HTR-8/SVneo (cell line): Measurements from ENCODE around the gene LRMDA.

Experiments
- DNase-seq: peaks from one replicate; pipeline ENCODE4 v3.0.0; 2011; ENCODE audit warnings: low spot score, mixed read lengths; ENCODE audit not compliant: insufficient read length
- FAIRE-seq: peaks from 2 replicates; lab custom pipeline; 2011; peaks lifted over from hg19 to GRCh38; lab: Jason Lieb, UNC

The LRMDA gene

DNA sequence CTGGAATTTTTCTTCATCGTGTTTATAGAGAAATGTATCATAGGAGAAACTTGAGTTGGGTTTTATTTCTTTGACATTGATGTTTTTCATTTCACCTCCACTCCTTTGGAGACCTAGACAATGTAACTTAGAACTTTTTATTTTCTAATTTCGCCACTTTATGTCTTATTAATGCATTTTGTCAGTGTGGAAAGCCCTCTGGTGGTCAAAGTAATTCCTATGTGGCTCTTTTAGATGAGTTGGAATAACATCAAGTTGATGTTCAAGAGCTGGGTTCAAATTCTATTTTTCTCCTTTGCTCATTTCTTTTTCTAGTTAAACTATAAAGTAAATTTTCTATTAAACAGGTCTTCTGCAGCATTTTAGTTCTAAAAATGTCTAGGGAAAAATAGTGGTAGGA, 478.6 kb downstream of the LRMDA start:
- FAIRE-seq (no peak), DNase-seq (no peak)

DNA sequence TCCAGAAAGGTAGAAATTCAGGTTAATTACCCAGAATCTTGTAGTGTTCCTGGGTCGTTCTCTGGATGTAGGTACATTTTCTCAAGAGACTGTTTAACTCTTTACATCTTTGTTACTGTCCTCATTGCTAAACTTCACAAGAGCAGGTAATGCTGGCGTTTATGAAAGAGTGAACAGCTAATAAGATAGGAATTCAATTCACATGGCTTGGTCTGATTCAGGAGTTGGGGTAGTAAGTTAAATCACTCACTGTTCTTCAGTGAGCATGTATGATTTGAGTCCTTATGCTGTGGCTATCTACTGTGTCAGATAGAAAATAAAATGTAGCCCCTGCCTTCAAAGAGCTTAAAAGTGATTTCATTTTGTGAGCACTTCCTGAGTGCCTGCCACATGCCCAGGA, 480.0 kb downstream of the LRMDA start:
- FAIRE-seq (no peak), DNase-seq (no peak)

GRCh38 chr10:75916906-75917305, 485.5 kb downstream of the LRMDA start:
- no peak for DNase-seq
- FAIRE-seq, result no peak

DNA sequence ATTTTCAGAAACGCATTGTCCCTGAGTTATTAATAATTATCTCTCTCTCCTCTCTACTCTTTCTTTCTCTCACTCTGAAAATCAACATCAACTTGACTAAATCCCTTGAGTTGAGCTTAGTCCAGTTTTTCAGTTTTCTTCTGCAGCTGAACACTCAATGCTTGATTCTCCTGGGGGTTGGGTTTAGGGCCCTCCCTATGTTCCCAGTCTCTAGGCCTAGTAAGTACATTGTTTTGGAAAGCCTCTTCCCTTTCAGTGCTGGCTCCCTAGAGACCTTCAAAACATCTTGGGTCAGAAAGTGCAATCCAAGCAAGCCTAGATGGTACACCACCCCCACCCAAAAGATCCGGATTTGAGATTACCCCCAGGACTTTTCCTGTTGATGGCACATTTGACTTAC, 488.5 kb downstream of the LRMDA start:
- no peak for DNase-seq
- FAIRE-seq, result no peak

DNA sequence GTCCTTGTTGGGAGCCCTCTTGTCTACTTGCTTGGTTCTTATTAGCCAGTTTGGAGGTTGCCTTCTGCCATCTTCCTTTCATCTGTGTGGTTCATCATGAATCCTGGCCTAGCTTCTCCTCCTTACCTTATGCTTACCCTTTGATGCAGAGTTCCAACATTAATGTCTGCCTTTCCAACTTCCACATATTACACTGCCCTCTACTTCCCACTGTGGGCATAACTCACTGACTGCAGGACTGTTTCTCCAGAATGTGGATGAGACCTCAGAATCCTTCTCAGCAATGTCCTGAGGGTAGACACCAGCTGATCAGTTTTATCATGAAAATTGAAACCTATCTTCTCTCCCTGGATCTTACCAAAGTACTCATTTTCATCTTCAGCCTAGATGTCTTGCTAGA, 491.0 kb downstream of the LRMDA start:
- no peak for FAIRE-seq
- DNase-seq, result no peak

- FAIRE-seq, result no peak
These were observed 493.0 kb downstream of the LRMDA start for GRCh38 chr10:75924309-75924902.

DNA sequence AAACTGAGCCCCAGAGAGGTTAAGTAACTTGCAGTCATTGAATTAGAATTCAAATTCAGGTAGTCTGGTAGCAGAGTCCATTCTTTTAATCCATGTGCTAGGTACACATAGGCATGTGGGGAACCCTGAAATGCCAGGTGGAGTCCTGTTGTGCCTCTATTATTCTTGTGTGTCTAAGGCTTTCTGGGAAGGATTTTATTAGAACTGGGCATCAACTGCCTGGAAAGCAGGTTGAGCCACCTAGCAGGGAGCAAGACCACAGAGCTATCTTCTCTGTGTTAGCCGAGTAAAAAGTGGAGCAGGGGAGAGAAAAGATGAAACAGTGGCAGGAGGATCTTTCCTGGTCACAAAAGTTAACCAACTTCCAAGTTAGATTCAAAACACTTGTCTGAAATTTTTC, 494.6 kb downstream of the LRMDA start:
- FAIRE-seq, result no peak
- DNase-seq, result no peak

More at GRCh38 chr10:75924309-75924902, 493.0 kb downstream of the LRMDA start:
- DNase-seq, result no peak

DNA sequence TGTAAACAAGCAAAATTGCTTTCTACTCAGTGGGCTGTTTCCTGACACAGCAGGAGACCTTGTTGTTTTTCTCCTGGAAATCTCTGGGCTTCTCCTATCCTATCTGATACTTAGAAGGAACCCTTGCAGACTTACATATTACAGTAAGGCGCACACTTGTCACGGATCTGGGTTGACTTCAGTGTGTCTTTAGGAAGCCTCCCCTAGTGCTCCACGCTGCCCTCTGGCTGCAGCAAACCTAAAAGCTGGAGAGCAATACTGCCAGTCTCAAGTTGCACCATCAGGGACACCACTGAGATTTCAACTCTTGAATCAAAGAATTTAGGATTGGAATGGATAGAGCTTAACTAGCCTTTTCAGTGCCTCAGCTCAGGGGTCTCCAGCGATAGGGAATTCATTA, 495.3 kb downstream of the LRMDA start:
- FAIRE-seq (no peak), DNase-seq (no peak)

GRCh38 chr10:75928231-75928630, 496.8 kb downstream of the LRMDA start:
- FAIRE-seq (no peak), DNase-seq (no peak)

DNA sequence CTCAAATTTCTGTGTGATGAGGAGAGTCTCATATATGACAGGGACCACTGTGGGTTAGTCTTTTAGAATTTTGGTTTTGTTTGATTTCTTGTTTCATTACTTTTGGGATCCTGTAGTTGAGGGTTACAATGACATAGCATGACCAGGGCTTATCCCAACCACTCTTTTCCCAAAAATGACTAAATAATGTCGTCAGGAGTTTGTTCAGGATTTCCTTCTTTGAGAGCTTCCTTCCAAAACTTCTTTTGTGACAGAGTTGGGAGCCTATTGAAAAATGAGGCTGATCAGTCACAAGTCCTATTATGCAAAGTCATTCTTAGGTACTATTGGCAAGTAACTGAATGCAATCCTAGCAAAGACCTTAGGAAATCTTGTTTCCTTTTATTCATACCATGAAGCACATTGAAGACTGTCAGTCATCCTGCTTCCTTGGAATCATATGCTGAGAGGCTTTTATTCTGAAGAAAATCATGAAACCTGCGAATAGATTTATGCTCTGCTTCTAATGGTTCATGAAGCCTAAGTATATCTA, 498.3 kb downstream of the LRMDA start:
- FAIRE-seq (no peak), DNase-seq (no peak)

DNA sequence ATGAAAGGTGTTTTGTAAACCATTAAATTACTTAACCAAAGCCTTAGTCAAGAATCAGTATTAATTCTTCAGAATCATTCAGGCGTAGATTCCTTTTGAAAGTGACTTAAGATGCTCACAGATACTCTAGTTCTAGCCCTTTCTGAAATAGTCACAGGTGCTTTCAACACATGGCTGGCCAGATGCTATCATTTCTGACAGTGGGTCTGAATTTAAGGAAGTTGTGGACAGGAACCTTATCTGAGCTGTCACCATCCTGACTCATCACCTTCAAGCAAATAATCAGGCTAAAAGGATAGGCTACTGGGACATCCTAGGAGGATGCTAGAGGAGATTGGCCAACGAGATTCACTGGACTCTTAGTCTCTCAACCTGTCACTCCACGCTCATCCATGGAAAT, 501.5 kb downstream of the LRMDA start:
- DNase-seq (no peak), FAIRE-seq (no peak)

- DNase-seq (no peak), FAIRE-seq (no peak)
These were observed 503.8 kb downstream of the LRMDA start for GRCh38 chr10:75935240-75935639.

DNA sequence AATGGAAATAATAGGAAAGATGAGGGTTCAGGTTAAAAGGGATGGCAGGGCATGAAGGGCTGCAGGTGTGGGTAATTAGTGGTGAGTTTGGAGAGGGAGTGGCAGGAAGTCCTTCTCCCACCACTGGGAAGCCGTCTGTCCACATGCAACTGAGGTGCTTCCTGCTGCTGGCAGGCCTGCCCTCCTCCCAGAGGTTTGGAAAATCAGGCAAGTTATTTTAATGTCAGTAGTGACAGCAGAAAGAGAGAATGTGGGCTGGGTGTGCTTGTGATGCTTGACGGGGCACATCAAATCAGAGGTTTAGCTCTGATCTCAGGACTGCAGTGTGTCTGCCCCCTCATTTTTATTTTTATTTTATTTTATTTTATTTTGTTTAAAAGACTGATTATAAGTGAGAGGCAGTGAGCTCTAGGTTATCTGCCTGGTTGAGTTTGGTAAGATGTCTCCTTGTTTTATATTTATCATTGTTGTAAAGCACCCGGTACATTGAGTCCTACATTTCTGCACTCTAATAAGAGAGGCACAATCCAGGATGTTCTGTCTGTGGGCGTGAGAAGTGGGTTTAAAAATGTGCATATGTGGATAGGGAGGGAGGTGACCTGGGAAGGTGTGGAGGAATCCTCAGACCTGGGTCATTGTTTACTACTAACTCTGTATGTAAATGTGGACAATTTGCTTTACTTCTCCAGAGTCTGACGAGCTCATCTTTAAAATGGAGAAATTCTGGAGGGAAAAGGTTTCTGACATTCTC, 504.4 kb downstream of the LRMDA start:
- no peak for DNase-seq
- FAIRE-seq, result no peak

GRCh38 chr10:75936841-75937240, 505.4 kb downstream of the LRMDA start:
- DNase-seq (no peak), FAIRE-seq (no peak)

DNA sequence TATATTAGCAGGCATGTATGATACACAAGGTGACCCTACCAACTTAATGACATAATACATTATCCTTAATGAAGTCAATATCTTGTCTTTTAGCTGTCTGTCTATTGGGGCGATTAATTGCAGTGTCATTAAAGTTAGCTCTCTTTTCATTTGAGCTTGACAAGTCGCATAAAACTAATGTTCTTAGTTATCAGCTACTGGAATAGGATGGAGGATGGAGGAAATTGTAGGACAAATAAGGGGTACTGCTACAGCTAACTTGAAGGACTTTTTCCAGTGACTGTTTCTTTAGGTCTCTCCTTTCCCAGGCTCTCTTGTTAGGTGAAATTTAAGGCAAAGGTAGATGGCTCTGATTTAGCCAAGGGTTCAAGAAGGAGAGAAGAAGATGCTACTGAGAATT, 506.4 kb downstream of the LRMDA start:
- DNase-seq (no peak), FAIRE-seq (no peak)

DNA sequence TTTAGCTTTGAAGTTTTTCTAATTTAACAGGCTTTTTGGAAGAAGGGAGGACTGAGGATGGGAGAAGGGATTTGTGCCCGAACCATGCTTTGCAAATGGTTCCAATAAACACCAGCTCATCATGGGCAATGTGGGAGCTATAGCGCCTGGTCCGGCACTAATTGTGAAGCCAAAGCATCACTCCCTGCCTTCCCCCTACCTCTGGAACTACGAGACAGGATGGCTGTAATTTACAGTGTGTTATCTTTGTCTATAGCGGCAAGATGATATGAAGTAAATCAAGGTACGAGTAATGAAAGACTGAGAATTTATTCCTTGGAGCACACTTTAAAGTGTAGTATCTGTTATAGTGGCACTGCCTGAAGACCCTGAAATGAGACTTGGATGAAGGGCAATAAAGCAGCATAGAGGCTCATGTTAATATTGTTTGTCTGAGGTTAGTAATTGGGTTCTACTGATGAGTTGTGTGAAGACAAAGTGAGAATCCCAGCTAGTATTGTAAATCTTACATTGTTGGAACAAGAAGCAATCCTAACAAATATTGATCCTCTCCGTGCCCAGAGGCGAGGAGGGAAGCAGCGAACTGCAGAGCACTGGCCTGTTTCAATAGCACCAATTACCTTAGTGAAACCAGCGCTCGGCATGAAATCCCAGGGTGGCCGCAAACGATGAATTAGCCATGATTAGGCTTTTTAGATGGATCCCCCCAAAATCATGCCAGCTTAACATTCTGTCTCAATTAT, 507.1 kb downstream of the LRMDA start:
- FAIRE-seq, result no peak

GRCh38 chr10:75939541-75939940, 508.1 kb downstream of the LRMDA start:
- DNase-seq (no peak), FAIRE-seq (no peak)

More for the DNA sequence above, 507.1 kb downstream of the LRMDA start:
- DNase-seq, result no peak

GRCh38 chr10:75940742-75941141, 509.3 kb downstream of the LRMDA start:
- DNase-seq (no peak), FAIRE-seq (no peak)

DNA sequence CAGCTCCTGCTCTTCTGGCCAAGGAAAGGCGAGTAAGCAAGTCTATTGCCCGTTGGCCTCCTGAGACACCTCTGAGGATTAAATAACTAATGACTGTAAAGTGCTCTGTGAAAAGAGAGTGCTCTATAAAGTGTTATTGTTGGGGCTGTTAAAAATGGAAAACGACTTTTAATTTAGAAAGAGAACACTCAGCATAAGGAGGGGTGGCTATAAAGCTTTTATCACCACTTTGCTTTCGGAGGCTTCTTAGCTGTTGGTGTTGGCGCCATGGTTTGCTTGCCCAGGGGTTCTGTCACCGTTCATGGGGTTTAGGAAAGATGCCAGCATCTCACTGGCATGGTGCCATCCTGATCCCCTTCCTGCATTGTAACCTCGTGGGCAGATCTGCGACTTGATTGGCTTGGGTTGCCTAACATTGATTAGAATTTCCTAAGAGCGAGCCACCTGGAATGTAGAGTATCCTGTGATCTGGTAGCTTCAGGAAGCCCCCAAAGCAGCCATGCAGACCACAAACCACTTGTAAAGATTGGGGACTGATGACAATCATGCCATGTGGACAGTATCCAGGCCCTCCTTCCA, 509.9 kb downstream of the LRMDA start:
- DNase-seq, result no peak
- FAIRE-seq, result no peak

GRCh38 chr10:75944061-75944460, 512.6 kb downstream of the LRMDA start:
- no peak for DNase-seq
- no peak for FAIRE-seq

GRCh38 chr10:75948583-75948982, 517.2 kb downstream of the LRMDA start:
- DNase-seq (no peak), FAIRE-seq (no peak)
